SK-N-SH (cell line): Measurements from ENCODE around the gene E2F3. TPM values are rescaled to one million over a fixed set of nuclear protein-coding genes. Genes with fewer than 3 reads are reported as not detected.

ENCODE experiments used
- CTCF ChIA-PET: fragments of 300-600, 350-600 bp; formaldehyde crosslinking; extraction: SDS; loops from one replicate; lab custom pipeline; 2021; lab: Yijun Ruan, JAX
- POLR2A ChIA-PET: fragments of 350-600 bp; sonication (Branson Sonifier 250); formaldehyde crosslinking; extraction: SDS; loops from one replicate; lab custom pipeline; 2020; ENCODE audit warnings: antibody characterized with exemption, inconsistent platforms; lab: Yijun Ruan, JAX
- DNase-seq: peaks from one replicate; pipeline ENCODE4 v3.0.0; 2012
- H2AFZ ChIP-seq: fragments of 200-600 bp; sonication (generic); 2 replicates; pipeline ENCODE4 v1.8.1; 2016; ENCODE audit warnings: antibody characterized with exemption, mild to moderate bottlenecking, low read depth
- H3F3A ChIP-seq: fragments of 200-600 bp; sonication (generic); replicated peaks from 2 replicates; pipeline ENCODE3; 2016; ENCODE audit warnings: antibody characterized with exemption, mild to moderate bottlenecking; ENCODE audit not compliant: insufficient read depth
- H3K27ac ChIP-seq, 2 experiments: fragments of 200-500 bp in 1 of 2; fragments of 200-600 bp in 1 of 2; sonication (Bioruptor generic) in 1 of 2; sonication (generic), shearing (Covaris generic) in 1 of 2; 2 replicates each; pipeline versions ENCODE4 v1.5.1 to v1.6.1; 2014 to 2016; ENCODE audit warnings: low read depth in 2 of 2, inconsistent platforms in 1 of 2, low read length in 1 of 2, mild to moderate bottlenecking in 1 of 2, mixed read lengths in 1 of 2
- H3K27me3 ChIP-seq: fragments of 200-600 bp; sonication (generic), shearing (Covaris generic); 2 replicates; pipeline ENCODE4 v1.6.1; 2016; ENCODE audit warnings: mixed run types; ENCODE audit not compliant: insufficient read depth
- H3K36me3 ChIP-seq, 2 experiments: fragments of 200-500 bp in 1 of 2; fragments of 200-600 bp in 1 of 2; sonication (Bioruptor generic) in 1 of 2; sonication (generic) in 1 of 2; replicated peaks in 1 of 2; 2 replicates each; pipeline versions ENCODE3 to v1.5.1; 2014 to 2016; ENCODE audit warnings: low read length in 1 of 2, mild to moderate bottlenecking in 1 of 2; ENCODE audit not compliant: insufficient read depth in 2 of 2, control insufficient read depth in 1 of 2
- H3K4me1 ChIP-seq, 2 experiments: fragments of 200-500 bp in 1 of 2; fragments of 200-600 bp in 1 of 2; sonication (Bioruptor generic) in 1 of 2; sonication (generic), shearing (Covaris generic) in 1 of 2; 2 replicates each; pipeline versions ENCODE4 v1.5.1 to v1.6.1; 2014 to 2016; ENCODE audit warnings: low read depth in 1 of 2, low read length in 1 of 2, mixed run types in 1 of 2; ENCODE audit not compliant: insufficient read depth in 2 of 2, control insufficient read depth in 1 of 2
- H3K4me2 ChIP-seq: fragments of 200-600 bp; sonication (generic), shearing (Covaris generic); 2 replicates; pipeline ENCODE4 v1.6.1; 2017; ENCODE audit warnings: mixed run types
- H3K4me3 ChIP-seq, 2 experiments: fragments of 200-500 bp in 1 of 2; fragments of 200-600 bp in 1 of 2; sonication (Bioruptor generic) in 1 of 2; sonication (generic), shearing (Covaris generic) in 1 of 2; 2 replicates each; pipeline versions ENCODE4 v1.5.1 to v1.8.1; 2014 to 2016; ENCODE audit warnings: low read depth in 2 of 2, inconsistent platforms in 1 of 2, low read length in 1 of 2, mild to moderate bottlenecking in 1 of 2, mixed read lengths in 1 of 2, moderate library complexity in 1 of 2
- H3K79me2 ChIP-seq: fragments of 200-600 bp; sonication (generic); 2 replicates; pipeline ENCODE4 v1.8.1; 2017; ENCODE audit warnings: mild to moderate bottlenecking; ENCODE audit not compliant: insufficient read depth
- H3K9ac ChIP-seq: fragments of 200-600 bp; sonication (generic); 2 replicates; pipeline ENCODE4 v1.6.1; 2017; ENCODE audit warnings: mixed run types
- H3K9me2 ChIP-seq: fragments of 200-600 bp; sonication (generic); 2 replicates; pipeline ENCODE4 v1.6.1; 2017; ENCODE audit warnings: mixed run types
- H3K9me3 ChIP-seq: fragments of 200-600 bp; sonication (generic); 2 replicates; pipeline ENCODE4 v1.6.1; 2017; ENCODE audit warnings: mixed run types, mild to moderate bottlenecking, moderate library complexity
- H4K20me1 ChIP-seq: fragments of 200-600 bp; sonication (generic); 2 replicates; pipeline ENCODE4 v1.6.1; 2017; ENCODE audit warnings: mild to moderate bottlenecking, mixed run types; ENCODE audit not compliant: insufficient read depth
- ELF1 ChIP-seq: IDR thresholded peaks from 2 replicates; pipeline ENCODE4 v1.4.0; 2012
- FOSL2 ChIP-seq: IDR thresholded peaks from 2 replicates; pipeline ENCODE4 v1.4.0; 2012; ENCODE audit warnings: low read depth, mild to moderate bottlenecking, moderate library complexity, borderline replicate concordance
- FOXJ3 ChIP-seq: sonication (generic); formaldehyde crosslinking; IDR thresholded peaks from 2 replicates; pipeline ENCODE4 v1.5.1; 2020; ENCODE audit warnings: mild to moderate bottlenecking, missing genetic modification reagents
- GABPA ChIP-seq: IDR thresholded peaks from 2 replicates; pipeline ENCODE4 v1.4.0; 2012; ENCODE audit warnings: low read depth, mild to moderate bottlenecking
- GATA2 ChIP-seq: sonication (generic); formaldehyde crosslinking; IDR thresholded peaks from 2 replicates; pipeline ENCODE4 v1.5.0; 2020; ENCODE audit warnings: mild to moderate bottlenecking, missing genetic modification reagents
- JUND ChIP-seq: IDR thresholded peaks from 2 replicates; pipeline ENCODE4 v1.4.0; 2012
- MXI1 ChIP-seq: IDR thresholded peaks from 2 replicates; pipeline ENCODE4 v1.6.1; 2012; ENCODE audit warnings: mild to moderate bottlenecking, low read depth, low read length, improper control_type of control experiment
- NRF1 ChIP-seq: IDR thresholded peaks from 2 replicates; pipeline ENCODE4 v1.6.1; 2012; ENCODE audit warnings: low read depth, mild to moderate bottlenecking, low read length
- POLR2AphosphoS5 ChIP-seq: IDR thresholded peaks from 2 replicates; pipeline ENCODE4 v1.6.1; 2012; ENCODE audit warnings: low read depth, low read length
- RAD21 ChIP-seq: IDR thresholded peaks from 2 replicates; pipeline ENCODE4 v1.6.1; 2012; ENCODE audit warnings: mild to moderate bottlenecking, low read length
- SMC3 ChIP-seq: IDR thresholded peaks from 2 replicates; pipeline ENCODE4 v1.6.1; 2012; ENCODE audit warnings: low read depth, low read length, improper control_type of control experiment
- TCF12 ChIP-seq: IDR thresholded peaks from 2 replicates; pipeline ENCODE4 v1.4.0; 2012
- TEAD4 ChIP-seq: IDR thresholded peaks from 2 replicates; pipeline ENCODE4 v1.4.0; 2012; ENCODE audit warnings: mild to moderate bottlenecking, borderline replicate concordance; ENCODE audit not compliant: insufficient read depth
- YY1 ChIP-seq: IDR thresholded peaks from 2 replicates; pipeline ENCODE4 v1.4.0; 2012; ENCODE audit warnings: low read depth, mild to moderate bottlenecking
- WGBS: methylation state at CpG from one replicate; pipeline ENCODE4 v1.1.6; 2017; ENCODE audit warnings: low lambda C conversion rate; 5-methylcytosine and 5-hydroxymethylcytosine counted together
- polyA plus RNA-seq, 3 experiments: library from polyadenylated mRNA; depleted of rRNA; stranded (reverse); fragments of >200 nt; gene quantifications; 2 replicates each; pipeline ENCODE4 v1.2.3, GENCODE V29; 2012
- TF ChIP-seq, protein P1 (sequence below): fragments of 200-600 bp; sonication (generic); IDR thresholded peaks from 2 replicates; pipeline ENCODE4 v1.6.1; 2017; ENCODE audit warnings: antibody characterized with exemption, mild to moderate bottlenecking, moderate library complexity
- TF ChIP-seq, protein P2 (sequence below): IDR thresholded peaks from 2 replicates; pipeline ENCODE4 v1.4.0; 2012; ENCODE audit warnings: low read depth

Gene E2F3
- polyA plus RNA-seq, 1 of the 3 experiments (the other 2 are of a cell fraction), result 12.7 TPM

DNA sequence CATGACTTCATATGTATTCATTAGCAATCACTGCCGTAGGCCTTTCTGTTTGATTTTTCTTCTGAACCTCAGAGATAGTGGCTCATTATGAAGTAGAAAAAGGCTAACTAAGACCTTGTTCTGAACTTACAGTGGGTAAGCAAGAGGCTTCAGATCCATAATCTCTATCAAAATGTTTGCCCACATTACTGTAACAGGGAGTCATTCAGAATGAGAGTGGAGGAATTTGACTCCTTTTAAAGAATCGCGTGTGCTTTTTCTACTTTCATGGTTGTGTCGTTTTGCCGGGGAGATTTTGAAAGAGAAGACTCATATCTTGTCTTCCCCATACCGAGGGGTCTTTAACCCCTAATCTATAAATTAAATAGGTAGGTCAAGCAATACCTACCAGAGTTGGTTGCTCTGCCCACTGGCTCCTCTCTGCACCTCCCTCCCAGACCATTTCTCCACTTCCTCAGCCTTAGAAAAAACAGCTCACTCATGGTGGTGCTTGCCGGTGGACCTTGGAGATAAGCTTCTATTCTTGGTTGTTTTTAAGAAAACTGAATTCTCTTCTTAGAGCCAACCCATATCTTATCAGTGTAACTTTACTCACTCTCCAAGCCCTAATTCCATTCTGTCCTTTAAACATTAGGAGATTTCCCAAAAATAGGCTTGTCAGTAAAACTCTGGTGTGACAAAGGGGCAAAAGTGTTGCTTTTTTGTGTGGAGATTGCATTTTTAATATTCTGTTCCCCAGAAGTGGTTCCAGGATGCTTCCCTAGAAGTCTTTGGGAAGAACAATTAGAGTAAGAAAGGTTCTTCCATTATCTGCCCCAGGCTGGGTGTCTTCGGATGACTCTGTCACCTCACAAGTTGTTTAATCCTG, 56.6 kb downstream of the E2F3 start:
- H3F3A ChIP-seq, result no peaks in the 10 kb centered on the region
- POLR2A ChIA-PET, result no interaction called here

DNA sequence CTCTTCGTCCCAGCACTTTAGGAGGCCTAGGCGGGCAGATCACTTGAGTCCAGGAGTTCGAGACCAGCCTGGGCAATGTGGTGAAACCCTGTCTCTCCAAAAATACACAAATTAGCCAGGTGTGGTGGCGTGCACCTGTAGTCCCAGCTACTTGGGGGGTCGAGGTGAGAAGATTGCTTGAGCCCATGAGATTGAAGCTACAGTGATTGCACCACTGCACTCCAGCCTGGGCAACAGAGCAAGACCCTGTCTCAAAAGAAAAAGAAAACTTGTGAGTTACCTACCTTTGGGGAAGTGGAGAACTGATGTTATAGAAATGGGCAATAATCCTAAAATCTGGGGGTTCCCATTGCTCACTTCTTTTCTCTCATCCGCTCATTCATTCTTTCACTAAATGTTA, 58.0 kb downstream of the E2F3 start:
- WGBS, result 97% methylated on average over 6 of the region's 6 CpGs
- CTCF ChIA-PET, result no interaction called here
- H4K20me1 ChIP-seq, result peaks cover 46% of the 10 kb centered on the region

More for the DNA sequence above, 56.6 kb downstream of the E2F3 start:
- H3K4me2 ChIP-seq, result no peak overlapping the region
- no peak overlapping the region for H3K4me3 ChIP-seq
- H3K79me2 ChIP-seq, result peaks cover 98% of the 10 kb centered on the region
- H4K20me1 ChIP-seq, result peaks cover 45% of the 10 kb centered on the region
- no peak overlapping the region for H3K27ac ChIP-seq
- peaks cover 2 to 4% of the 10 kb centered on the region in 2 experiments; a peak in 2 of 4 replicates for H3K4me1 ChIP-seq
- no peaks in the 10 kb centered on the region for H3K9me3 ChIP-seq
- CTCF ChIA-PET, result interaction anchor here (1.1 kb wide), 1 partner anchor 54 kb away, joined by 6 read pairs; no protein-coding TSS in a partner anchor
- no peak for DNase-seq
- no peaks in the 10 kb centered on the region for H3K9me2 ChIP-seq
- 98% methylated on average over 8 of the region's 8 CpGs for WGBS
- TF ChIP-seq NRF1 (no peak), TCF12 (no peak)
- peaks cover 8 to 26% of the 10 kb centered on the region in 2 experiments for H3K36me3 ChIP-seq
- no peak overlapping the region for H3K9ac ChIP-seq
- no peak overlapping the region for H2AFZ ChIP-seq
- H3K27me3 ChIP-seq, result no peaks in the 10 kb centered on the region

More for the DNA sequence above, 58.0 kb downstream of the E2F3 start:
- DNase-seq, result no peak
- POLR2A ChIA-PET, result no interaction called here
- no peak overlapping the region for H2AFZ ChIP-seq
- H3K9ac ChIP-seq, result no peak overlapping the region
- no peak overlapping the region for H3K4me2 ChIP-seq
- H3K9me3 ChIP-seq, result no peaks in the 10 kb centered on the region
- H3K36me3 ChIP-seq, result peaks cover 9 to 27% of the 10 kb centered on the region in 2 experiments
- H3K79me2 ChIP-seq, result peaks cover 97% of the 10 kb centered on the region
- H3K4me3 ChIP-seq, result no peak overlapping the region
- H3K9me2 ChIP-seq, result no peaks in the 10 kb centered on the region
- H3K27me3 ChIP-seq, result no peaks in the 10 kb centered on the region
- no peak overlapping the region for H3K27ac ChIP-seq
- H3F3A ChIP-seq, result no peaks in the 10 kb centered on the region
- peaks cover 2 to 4% of the 10 kb centered on the region in 2 experiments; a peak in 2 of 4 replicates for H3K4me1 ChIP-seq
- TF ChIP-seq FOXJ3 (CRISPR knock-in tag) (no peak), GABPA (no peak), TEAD4 (no peak), SMC3 (no peak), RAD21 (no peak), MXI1 (no peak), GATA2 (CRISPR knock-in tag) (no peak), POLR2AphosphoS5 (no peak), YY1 (no peak), ELF1 (no peak), FOSL2 (no peak), JUND (no peak)
- TF ChIP-seq, protein P1, sequence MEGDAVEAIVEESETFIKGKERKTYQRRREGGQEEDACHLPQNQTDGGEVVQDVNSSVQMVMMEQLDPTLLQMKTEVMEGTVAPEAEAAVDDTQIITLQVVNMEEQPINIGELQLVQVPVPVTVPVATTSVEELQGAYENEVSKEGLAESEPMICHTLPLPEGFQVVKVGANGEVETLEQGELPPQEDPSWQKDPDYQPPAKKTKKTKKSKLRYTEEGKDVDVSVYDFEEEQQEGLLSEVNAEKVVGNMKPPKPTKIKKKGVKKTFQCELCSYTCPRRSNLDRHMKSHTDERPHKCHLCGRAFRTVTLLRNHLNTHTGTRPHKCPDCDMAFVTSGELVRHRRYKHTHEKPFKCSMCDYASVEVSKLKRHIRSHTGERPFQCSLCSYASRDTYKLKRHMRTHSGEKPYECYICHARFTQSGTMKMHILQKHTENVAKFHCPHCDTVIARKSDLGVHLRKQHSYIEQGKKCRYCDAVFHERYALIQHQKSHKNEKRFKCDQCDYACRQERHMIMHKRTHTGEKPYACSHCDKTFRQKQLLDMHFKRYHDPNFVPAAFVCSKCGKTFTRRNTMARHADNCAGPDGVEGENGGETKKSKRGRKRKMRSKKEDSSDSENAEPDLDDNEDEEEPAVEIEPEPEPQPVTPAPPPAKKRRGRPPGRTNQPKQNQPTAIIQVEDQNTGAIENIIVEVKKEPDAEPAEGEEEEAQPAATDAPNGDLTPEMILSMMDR, result no peak
- TF ChIP-seq, protein P2, sequence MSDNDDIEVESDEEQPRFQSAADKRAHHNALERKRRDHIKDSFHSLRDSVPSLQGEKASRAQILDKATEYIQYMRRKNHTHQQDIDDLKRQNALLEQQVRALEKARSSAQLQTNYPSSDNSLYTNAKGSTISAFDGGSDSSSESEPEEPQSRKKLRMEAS, result no peak
